GM12878 (cell line): ENCODE results near the gene CTIF. TPM values are rescaled to one million over a fixed set of nuclear protein-coding genes. Genes with fewer than 3 reads are reported as not detected.

Experiments used
- ATAC-seq: fragments of 200-7000 bp; cut with Tn5 transposase; 3 replicates; pipeline ENCODE4 v1.9.1; 2020; ENCODE audit warnings: mild to moderate bottlenecking, moderate library complexity
- BruUV-seq: library from RNA; stranded (reverse); fragments of 400-500 nt; replicated peaks from 2 replicates; lab custom pipeline; 2021; lab: Mats Ljungman, UMichigan
- CTCF ChIA-PET: fragments of 300-600 bp; sonication (Branson Sonifier 250); formaldehyde crosslinking; extraction: SDS; loops from one replicate; lab custom pipeline; 2021; ENCODE audit warnings: inconsistent platforms; lab: Yijun Ruan, JAX
- POLR2A ChIA-PET: fragments of 350-600 bp; formaldehyde crosslinking; extraction: SDS; loops from one replicate; lab custom pipeline; 2021; ENCODE audit warnings: inconsistent platforms; lab: Charles Lee
- RAD21 ChIA-PET: fragments of 300-600 bp; sonication (Branson Sonifier 250); formaldehyde crosslinking; loops from one replicate; lab custom pipeline; 2023; ENCODE audit warnings: antibody characterized with exemption; ENCODE audit not compliant: unreplicated experiment; lab: Charles Lee
- SMC1A ChIA-PET: fragments of 300-600 bp; sonication (Branson Sonifier 250); formaldehyde crosslinking; loops from one replicate; lab custom pipeline; 2023; ENCODE audit not compliant: unreplicated experiment, uncharacterized antibody; lab: Charles Lee
- DNase-seq: peaks from one replicate; pipeline ENCODE4 v3.0.0-alpha.2; 2011; ENCODE audit warnings: low read depth, low spot score
- FAIRE-seq: peaks from 3 replicates; lab custom pipeline; 2011; peaks lifted over from hg19 to GRCh38; lab: Jason Lieb, UNC
- H2AFZ ChIP-seq: 2 replicates; pipeline ENCODE4 v1.6.0; 2011; ENCODE audit warnings: low read depth, low read length, control low read depth; ENCODE audit not compliant: control insufficient read depth
- H3K27ac ChIP-seq: 2 replicates; pipeline ENCODE4 v1.5.1; 2011; ENCODE audit warnings: control low read depth; ENCODE audit not compliant: control insufficient read depth, insufficient read depth
- H3K27me3 ChIP-seq, 2 experiments: replicated peaks in 1 of 2; 2 replicates each; pipeline versions ENCODE4 v1.6.0 to v1.6.1; 2011; ENCODE audit warnings: low read length in 1 of 2; ENCODE audit not compliant: control insufficient read depth in 2 of 2, insufficient read depth in 2 of 2
- H3K36me3 ChIP-seq, 2 experiments: 2 replicates each; pipeline ENCODE4 v1.5.1; 2011; ENCODE audit warnings: low read length in 1 of 2; ENCODE audit not compliant: control insufficient read depth in 2 of 2, insufficient read depth in 2 of 2
- H3K4me1 ChIP-seq: 2 replicates; pipeline ENCODE4 v1.6.1; 2011; ENCODE audit warnings: mild to moderate bottlenecking, low read length, moderate library complexity, mixed read lengths; ENCODE audit not compliant: control insufficient read depth, insufficient read depth
- H3K4me2 ChIP-seq: 2 replicates; pipeline ENCODE4 v1.6.0; 2011; ENCODE audit warnings: control low read depth; ENCODE audit not compliant: control insufficient read depth, insufficient read depth
- H3K4me3 ChIP-seq: fragments of 200-600 bp; sonication (generic); 2 replicates; pipeline ENCODE4 v1.5.1; 2016
- H3K79me2 ChIP-seq: 2 replicates; pipeline ENCODE4 v1.6.0; 2011; ENCODE audit warnings: low read length; ENCODE audit not compliant: control insufficient read depth, insufficient read depth
- H3K9ac ChIP-seq: 2 replicates; pipeline ENCODE4 v1.8.0; 2011; ENCODE audit warnings: low read length, control low read depth, mixed read lengths; ENCODE audit not compliant: control insufficient read depth, insufficient read depth
- H3K9me3 ChIP-seq: replicated peaks from 3 replicates; pipeline ENCODE4 v1.5.1; 2011; ENCODE audit warnings: mild to moderate bottlenecking, low read length; ENCODE audit not compliant: control insufficient read depth, insufficient read depth
- H4K20me1 ChIP-seq: 2 replicates; pipeline ENCODE4 v1.6.0; 2011; ENCODE audit not compliant: control insufficient read depth, insufficient read depth
- CTCF ChIP-seq, 3 experiments: IDR thresholded peaks in 2 of 3; conservative IDR thresholded peaks in 1 of 3; 2 replicates each; pipeline ENCODE4 v1.5.1; 2011; ENCODE audit warnings: low read depth in 3 of 3, low read length in 3 of 3, mild to moderate bottlenecking in 3 of 3, control low read depth in 2 of 3, moderate library complexity in 2 of 3, inconsistent platforms in 1 of 3, mixed read lengths in 1 of 3; ENCODE audit not compliant: control insufficient read depth in 2 of 3, insufficient read depth in 1 of 3; ENCODE audit errors: extremely low read depth in 1 of 3
- HCFC1 ChIP-seq: fragments of 150-350 bp; IDR thresholded peaks from 2 replicates; pipeline ENCODE4 v1.6.1; 2014; ENCODE audit warnings: low read length
- MTA3 ChIP-seq: IDR thresholded peaks from 2 replicates; pipeline ENCODE4 v1.6.1; 2012; ENCODE audit warnings: low read length, inconsistent platforms, borderline replicate concordance
- PAX8 ChIP-seq: fragments of 450-650 bp; IDR thresholded peaks from 2 replicates; pipeline ENCODE4 v1.6.1; 2017; ENCODE audit warnings: mild to moderate bottlenecking, moderate library complexity
- PBX3 ChIP-seq: IDR thresholded peaks from 2 replicates; pipeline ENCODE4 v1.6.1; 2011; ENCODE audit warnings: mild to moderate bottlenecking, low read depth, low read length, moderate library complexity; ENCODE audit not compliant: insufficient replicate concordance
- WGBS: methylation state at CpG from one replicate; pipeline ENCODE4 v1.1.6; 2016; ENCODE audit warnings: low lambda C conversion rate; ENCODE audit not compliant: insufficient replicate concordance, insufficient coverage; ENCODE audit errors: missing lambda C conversion rate; 5-methylcytosine and 5-hydroxymethylcytosine counted together
- in situ Hi-C: fragments of 300-500 bp; cut with MboI; formaldehyde crosslinking; loops from 9 replicates; pipeline ENCODE4 v1.14.3; 2018; ENCODE audit warnings: mixed read lengths
- intact Hi-C: fragments of 100-400 bp; cut with micrococcal nuclease; formaldehyde crosslinking; loops from one replicate; pipeline ENCODE4 v1.14.2; 2022; ENCODE audit not compliant: unreplicated experiment
- polyA plus RNA-seq, 11 experiments: library from polyadenylated mRNA; depleted of rRNA in 4 of 11; unstranded in 6 of 11; stranded (reverse) in 5 of 11; fragments of >200 nt; fragmentation: Nextera tagmentation in 4 of 11; fragmentation: Illumina TruSeq in 1 of 11; extraction: Ambion mirVana in 4 of 11; extraction: Trizol in 1 of 11; gene quantifications; 1 replicate in 1 of 11; 2 replicates in 10 of 11; pipeline versions ENCODE4 v1.2.1 to v1.2.3, GENCODE V29; 2011 to 2016; ENCODE audit warnings: inconsistent platforms in 2 of 11, missing spikeins in 2 of 11, low read depth in 1 of 11
- total RNA-seq, 4 experiments: library from RNA; depleted of rRNA in 3 of 4; stranded (reverse); fragments of >200 nt in 3 of 4; fragmentation: Illumina TruSeq in 1 of 4; extraction: Trizol in 1 of 4; gene quantifications; 2 replicates each; pipeline versions ENCODE4 v1.2.1 to v1.2.3, GENCODE V29; 2013 to 2021

Gene CTIF
- total and polyA plus RNA-seq, 10 of the 15 experiments (the other 5 are each of a cell fraction or from before 2014, with no cell fraction given) = 0.06 to 11.6 (median 2.5) TPM

- H3K27me3 ChIP-seq = no peaks in the 10 kb centered on the region
- no peaks in the 10 kb centered on the region for H3K4me1 ChIP-seq
- ChIA-PET CTCF (interaction anchor here (0.9 to 1.4 kb wide), 3 partner anchors 187 to 842 kb away, joined by 3 to 7 read pairs (median 3); no protein-coding TSS in a partner anchor), POLR2A (interaction anchor here (1.0 kb wide), 1 partner anchor 264 kb away, joined by 3 read pairs; no protein-coding TSS in a partner anchor), SMC1A (interaction anchor here (0.6 to 1.0 kb wide), 3 partner anchors 191 to 743 kb away, joined by 3 read pairs; no protein-coding TSS in a partner anchor), RAD21 (interaction anchor here (0.9 to 1.3 kb wide), 3 partner anchors 30 to 510 kb away, joined by 4 to 5 read pairs (median 4); no protein-coding TSS in a partner anchor)
- intact Hi-C loops = no loop called here
- FAIRE-seq (no peak), DNase-seq (no peak), ATAC-seq (no peak)
- 84% methylated on average over 15 of the region's 15 CpGs for WGBS
- TF ChIP-seq PBX3 = no peak
- no peak for TF ChIP-seq PAX8
- no peak for TF ChIP-seq HCFC1
- no peak for TF ChIP-seq MTA3
- 0 out of 6 replicates have a peak, but pooled peaks of 1 of the 3 experiments have one; percentile 7 for TF ChIP-seq CTCF (IDR thresholded peaks at IDR 0.05 in 2 of 3, conservative IDR thresholded peaks at IDR 0.05 in 1 of 3; ENCODE audit: control insufficient read depth in 2 of 3, extremely low read depth in 1 of 3, insufficient read depth in 1 of 3, low read depth in 3 of 3, low read length in 3 of 3)
- no peak overlapping the region for H3K4me2 ChIP-seq
- no peaks in the 10 kb centered on the region; a peak in 1 of 4 replicates for H3K36me3 ChIP-seq
- no peak overlapping the region for H3K9ac ChIP-seq
- no peaks in the 10 kb centered on the region; the same call in 2 of the 3 replicates for H3K9me3 ChIP-seq
- no peaks in the 10 kb centered on the region for H3K79me2 ChIP-seq
- H4K20me1 ChIP-seq = no peaks in the 10 kb centered on the region
- H2AFZ ChIP-seq = no peak overlapping the region
- BruUV-seq = no TSS peak
- no peak overlapping the region for H3K4me3 ChIP-seq
- in situ Hi-C loops = no loop called here
- H3K27ac ChIP-seq = no peak overlapping the region
Measured at GRCh38 chr18:48668466-48669179, 129.8 kb downstream of the CTIF start.
